ENCODE measurements around the gene SLC17A7. TPM values are rescaled to one million over a fixed set of nuclear protein-coding genes. Genes with fewer than 3 reads are reported as not detected.

Gene SLC17A7
- total and polyA plus RNA-seq, 2 of the 4 experiments (the other 2 are of a cell fraction), result 0.03 TPM; not detected in 1

GRCh38 chr19:49436381-49437017 is 4.8 kb downstream of the SLC17A7 start:
- CTCF ChIA-PET, result no interaction called here
- no peak overlapping the region for H3K9ac ChIP-seq (ENCODE audit: low read depth, low read length)
- H3K79me1 ChIP-seq (ENCODE audit: low read depth in 1 of 2, low read length in 2 of 2), result no peaks in the 10 kb centered on the region
- no peaks in the 10 kb centered on the region for H4K20me1 ChIP-seq (ENCODE audit: insufficient read depth, low read length)
- POLR2A ChIA-PET (ENCODE audit: unreplicated experiment), result no interaction called here
- H2BK15ac ChIP-seq (ENCODE audit: low read depth, low read length), result no peak overlapping the region
- H2AK9ac ChIP-seq (replicated peaks; ENCODE audit: low read depth, low read length, poor library complexity), result no peak overlapping the region
- H3K23ac ChIP-seq (ENCODE audit: low read depth, low read length), result no peak overlapping the region; the same call in 1 of the 2 replicates
- H2BK120ac ChIP-seq (ENCODE audit: low read depth, low read length), result no peak overlapping the region
- no TSS peak for BruUV-seq (replicated peaks)
- no peak overlapping the region for H2BK5ac ChIP-seq (ENCODE audit: low read depth, low read length, poor library complexity, severe bottlenecking)
- no peaks in the 10 kb centered on the region for H3K9me1 ChIP-seq (ENCODE audit: insufficient read depth, low read length)
- 10% methylated on average over 30 of the region's 42 CpGs; no CpG with 5 or more reads in 1 of the 2 experiments for WGBS, 2 experiments (ENCODE audit: extremely low coverage in 2 of 2, insufficient read length in 1 of 2)
- H3K18ac ChIP-seq (ENCODE audit: low read depth, low read length), result no peak overlapping the region
- no peaks in the 10 kb centered on the region for H3K4me1 ChIP-seq (ENCODE audit: control insufficient read depth, insufficient read depth, low read length)
- dilution Hi-C loops (cut with HindIII; ENCODE audit: low sequenced_read_pairs, unreplicated experiment) (no loop called here), intact Hi-C loops (cut with micrococcal nuclease) (no loop called here), in situ Hi-C loops (cut with MboI; ENCODE audit: low sequenced_read_pairs) (loop anchor here (10.0 kb wide), 1 partner anchor 172 kb away; no protein-coding TSS in a partner anchor)
- H3K9me3 ChIP-seq (ENCODE audit: control insufficient read depth, insufficient read depth, low read length), result peaks cover 16% of the 10 kb centered on the region
- ATAC-seq (ENCODE audit: low read depth) (no peak), DNase-seq (no peak)
- H3K4me3 ChIP-seq (ENCODE audit: insufficient read depth, low read depth, low read length), result no peak overlapping the region
- H2AFZ ChIP-seq (replicated peaks; ENCODE audit: low read length, poor library complexity), result peak overlapping the region; percentile 43
- no peak overlapping the region for H3K14ac ChIP-seq (replicated peaks; ENCODE audit: low read depth, low read length)
- no peak overlapping the region for H4K8ac ChIP-seq (ENCODE audit: low read depth in 2 of 2, low read length in 2 of 2)
- H3K4me2 ChIP-seq (ENCODE audit: low read depth, low read length), result no peak overlapping the region
- no peak overlapping the region for H3K27ac ChIP-seq (ENCODE audit: insufficient read depth, low read length)
- H2AK5ac ChIP-seq (ENCODE audit: low read depth, low read length), result no peak overlapping the region
- no peak overlapping the region for H3K56ac ChIP-seq (ENCODE audit: extremely low read depth, insufficient read depth, low read length)
- no peaks in the 10 kb centered on the region for H3K36me3 ChIP-seq (ENCODE audit: control insufficient read depth, insufficient read depth, low read length)
- H3K4ac ChIP-seq (ENCODE audit: low read depth, low read length), result no peak overlapping the region
- H3K27me3 ChIP-seq (ENCODE audit: control insufficient read depth, insufficient read depth, low read length), result peaks cover 96% of the 10 kb centered on the region
- TF ChIP-seq POLR2A (IDR thresholded peaks at IDR 0.05; ENCODE audit: low read depth, low read length) (no peak), BHLHE40 (IDR thresholded peaks at IDR 0.05; ENCODE audit: low read depth, low read length) (no peak), CHD1 (IDR thresholded peaks at IDR 0.05; ENCODE audit: low read depth, low read length) (no peak), MAZ (IDR thresholded peaks at IDR 0.05; ENCODE audit: borderline replicate concordance, low read depth, low read length) (no peak), RFX5 (IDR thresholded peaks at IDR 0.05; ENCODE audit: low read depth, low read length) (no peak), MXI1 (IDR thresholded peaks at IDR 0.05; ENCODE audit: borderline replicate concordance, low read depth, low read length) (no peak), CTCF (conservative IDR thresholded peaks at IDR 0.05; ENCODE audit: low read depth, low read length) (no peak), ELK1 (IDR thresholded peaks at IDR 0.05; ENCODE audit: borderline replicate concordance, low read depth, low read length) (no peak), MAFK (IDR thresholded peaks at IDR 0.05; ENCODE audit: low read depth, low read length) (no peak), NFE2L2 (IDR thresholded peaks at IDR 0.05; ENCODE audit: low read depth, low read length) (no peak), RCOR1 (IDR thresholded peaks at IDR 0.05; ENCODE audit: insufficient replicate concordance, low read length) (no peak), FOS (IDR thresholded peaks at IDR 0.05; ENCODE audit: low read depth, low read length) (no peak), RAD21 (IDR thresholded peaks at IDR 0.05; ENCODE audit: low read length) (no peak), SMC3 (IDR thresholded peaks at IDR 0.05; ENCODE audit: low read depth, low read length) (no peak), CEBPB (IDR thresholded peaks at IDR 0.05; ENCODE audit: low read depth, low read length) (no peak), USF2 (IDR thresholded peaks at IDR 0.05; ENCODE audit: low read depth, low read length) (no peak)
- no peak overlapping the region for H2BK20ac ChIP-seq (ENCODE audit: low read depth, low read length)
- no peak overlapping the region for H4K5ac ChIP-seq (ENCODE audit: low read depth, low read length)
- H4K91ac ChIP-seq (ENCODE audit: insufficient read depth, low read depth, low read length), result no peak overlapping the region

All from IMR-90 (cell line).